ENCODE results near the gene SYNRG.
A peak's percentile ranks its signal among the peaks of the same experiment; 100 is the strongest.

SYNRG gene

DNA sequence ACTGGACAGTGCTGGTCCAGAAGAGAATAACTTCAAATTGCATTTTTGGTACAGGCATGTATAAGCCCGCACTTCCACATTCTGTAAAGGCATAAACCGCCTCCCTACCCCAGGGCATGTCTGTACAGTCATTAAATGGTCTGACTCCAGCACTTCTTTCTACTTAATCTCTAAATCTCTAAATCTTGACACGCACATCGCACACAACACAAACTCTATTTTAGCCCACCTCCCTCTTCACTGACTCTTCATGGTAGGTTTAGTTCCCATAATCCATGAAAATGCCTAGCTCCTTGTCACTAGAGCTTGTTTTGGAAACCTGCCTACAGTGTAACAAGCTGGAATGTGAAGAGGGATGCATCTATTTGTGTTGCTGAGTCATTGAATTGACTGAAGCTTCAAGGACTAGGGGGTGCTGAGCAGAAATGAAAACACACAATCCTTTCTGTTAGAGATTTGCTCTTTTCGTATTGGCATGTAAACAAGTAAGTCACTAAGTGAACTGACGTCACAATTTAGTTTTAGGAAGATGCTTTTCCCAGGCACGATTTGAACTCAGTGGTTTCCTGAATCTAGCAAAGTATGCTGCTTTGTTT lies 121.1 kb downstream of the SYNRG start (continued):
- TF ChIP-seq, protein P1, sequence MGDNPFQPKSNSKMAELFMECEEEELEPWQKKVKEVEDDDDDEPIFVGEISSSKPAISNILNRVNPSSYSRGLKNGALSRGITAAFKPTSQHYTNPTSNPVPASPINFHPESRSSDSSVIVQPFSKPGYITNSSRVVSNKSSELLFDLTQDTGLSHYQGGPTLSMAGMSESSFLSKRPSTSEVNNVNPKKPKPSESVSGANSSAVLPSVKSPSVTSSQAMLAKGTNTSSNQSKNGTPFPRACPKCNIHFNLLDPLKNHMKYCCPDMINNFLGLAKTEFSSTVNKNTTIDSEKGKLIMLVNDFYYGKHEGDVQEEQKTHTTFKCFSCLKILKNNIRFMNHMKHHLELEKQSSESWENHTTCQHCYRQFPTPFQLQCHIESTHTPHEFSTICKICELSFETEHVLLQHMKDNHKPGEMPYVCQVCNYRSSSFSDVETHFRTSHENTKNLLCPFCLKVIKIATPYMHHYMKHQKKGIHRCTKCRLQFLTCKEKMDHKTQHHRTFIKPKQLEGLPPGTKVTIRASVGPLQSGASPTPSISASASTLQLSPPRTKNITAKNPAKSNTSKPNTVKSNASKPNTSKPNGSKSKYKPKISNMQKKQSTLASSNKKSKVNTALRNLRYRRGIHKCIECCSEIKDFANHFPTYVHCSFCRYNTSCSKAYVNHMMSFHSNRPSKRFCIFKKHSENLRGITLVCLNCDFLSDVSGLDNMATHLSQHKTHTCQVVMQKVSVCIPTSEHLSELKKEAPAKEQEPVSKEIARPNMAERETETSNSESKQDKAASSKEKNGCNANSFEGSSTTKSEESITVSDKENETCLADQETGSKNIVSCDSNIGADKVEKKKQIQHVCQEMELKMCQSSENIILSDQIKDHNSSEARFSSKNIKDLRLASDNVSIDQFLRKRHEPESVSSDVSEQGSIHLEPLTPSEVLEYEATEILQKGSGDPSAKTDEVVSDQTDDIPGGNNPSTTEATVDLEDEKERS (tag by site-specific recombination; IDR thresholded peaks at IDR 0.05), result no peak
- TF ChIP-seq ZNF785 (tag by site-specific recombination; IDR thresholded peaks at IDR 0.05), result no peak
- no peak for TF ChIP-seq ZNF239 (tag by site-specific recombination; IDR thresholded peaks at IDR 0.05)
- TF ChIP-seq ZNF335 (tag by site-specific recombination; conservative IDR thresholded peaks at IDR 0.05), result peak; percentile 96
- no peak for TF ChIP-seq ZNF747 (tag by site-specific recombination; IDR thresholded peaks at IDR 0.05)
- peak; percentile 97 for TF ChIP-seq ZEB2 (tag by site-specific recombination; IDR thresholded peaks at IDR 0.05)
- TF ChIP-seq ZNF548 (tag by site-specific recombination; IDR thresholded peaks at IDR 0.05), result no peak
- TF ChIP-seq IKZF3 (tag by site-specific recombination; IDR thresholded peaks at IDR 0.05), result peak; percentile 87
- TF ChIP-seq ZNF521 (tag by site-specific recombination; IDR thresholded peaks at IDR 0.05), result no peak
- TF ChIP-seq KLF9 (tag by site-specific recombination; IDR thresholded peaks at IDR 0.05; ENCODE audit: low read depth), result no peak
- no peak for TF ChIP-seq ZNF302 (tag by site-specific recombination; IDR thresholded peaks at IDR 0.05; ENCODE audit: low read depth)
- TF ChIP-seq ZNF510 (tag by site-specific recombination; IDR thresholded peaks at IDR 0.05; ENCODE audit: insufficient replicate concordance), result no peak
- TF ChIP-seq ATF2 (tag by site-specific recombination; IDR thresholded peaks at IDR 0.05; ENCODE audit: low read depth), result peak; percentile 97
- no peak for TF ChIP-seq ZNF266 (tag by site-specific recombination; IDR thresholded peaks at IDR 0.05; ENCODE audit: low read depth)
- TF ChIP-seq ZNF555 (tag by site-specific recombination; conservative IDR thresholded peaks at IDR 0.05), result no peak
- TF ChIP-seq, protein P2, sequence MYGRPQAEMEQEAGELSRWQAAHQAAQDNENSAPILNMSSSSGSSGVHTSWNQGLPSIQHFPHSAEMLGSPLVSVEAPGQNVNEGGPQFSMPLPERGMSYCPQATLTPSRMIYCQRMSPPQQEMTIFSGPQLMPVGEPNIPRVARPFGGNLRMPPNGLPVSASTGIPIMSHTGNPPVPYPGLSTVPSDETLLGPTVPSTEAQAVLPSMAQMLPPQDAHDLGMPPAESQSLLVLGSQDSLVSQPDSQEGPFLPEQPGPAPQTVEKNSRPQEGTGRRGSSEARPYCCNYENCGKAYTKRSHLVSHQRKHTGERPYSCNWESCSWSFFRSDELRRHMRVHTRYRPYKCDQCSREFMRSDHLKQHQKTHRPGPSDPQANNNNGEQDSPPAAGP (tag by site-specific recombination; IDR thresholded peaks at IDR 0.05), result peak; percentile 96
- TF ChIP-seq GLI2 (tag by site-specific recombination; IDR thresholded peaks at IDR 0.05; ENCODE audit: borderline replicate concordance, low read depth), result peak; percentile 24; the same call in 1 of the 2 replicates
- TF ChIP-seq WT1 (tag by site-specific recombination; IDR thresholded peaks at IDR 0.05), result peak; percentile 95
- TF ChIP-seq ZBTB26 (tag by site-specific recombination; optimal IDR thresholded peaks at IDR 0.05), result no peak
- TF ChIP-seq, protein P3, sequence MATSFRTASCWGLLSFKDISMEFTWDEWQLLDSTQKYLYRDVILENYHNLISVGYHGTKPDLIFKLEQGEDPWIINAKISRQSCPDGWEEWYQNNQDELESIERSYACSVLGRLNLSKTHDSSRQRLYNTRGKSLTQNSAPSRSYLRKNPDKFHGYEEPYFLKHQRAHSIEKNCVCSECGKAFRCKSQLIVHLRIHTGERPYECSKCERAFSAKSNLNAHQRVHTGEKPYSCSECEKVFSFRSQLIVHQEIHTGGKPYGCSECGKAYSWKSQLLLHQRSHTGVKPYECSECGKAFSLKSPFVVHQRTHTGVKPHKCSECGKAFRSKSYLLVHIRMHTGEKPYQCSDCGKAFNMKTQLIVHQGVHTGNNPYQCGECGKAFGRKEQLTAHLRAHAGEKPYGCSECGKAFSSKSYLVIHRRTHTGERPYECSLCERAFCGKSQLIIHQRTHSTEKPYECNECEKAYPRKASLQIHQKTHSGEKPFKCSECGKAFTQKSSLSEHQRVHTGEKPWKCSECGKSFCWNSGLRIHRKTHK (tag by site-specific recombination; IDR thresholded peaks at IDR 0.05), result no peak
- TF ChIP-seq ZNF350 (tag by site-specific recombination; IDR thresholded peaks at IDR 0.05), result no peak
- TF ChIP-seq KLF16 (tag by site-specific recombination; IDR thresholded peaks at IDR 0.05), result 0 out of 2 replicates have a peak, but pooled peaks have one; percentile 32
- TF ChIP-seq ELK4 (IDR thresholded peaks at IDR 0.05; ENCODE audit: borderline replicate concordance, low read depth, low read length), result no peak
- TF ChIP-seq ZNF560 (tag by site-specific recombination; IDR thresholded peaks at IDR 0.05; ENCODE audit: borderline replicate concordance), result no peak
- TF ChIP-seq PRDM1 (tag by site-specific recombination; IDR thresholded peaks at IDR 0.05), result peak; percentile 78; the same call in 1 of the 2 replicates
- TF ChIP-seq ZBTB8A (tag by site-specific recombination; IDR thresholded peaks at IDR 0.05), result peak; percentile 71
- TF ChIP-seq KLF10 (tag by site-specific recombination; IDR thresholded peaks at IDR 0.05), result peak; percentile 82
- 0 out of 2 replicates have a peak, but pooled peaks have one; percentile 44 for TF ChIP-seq ZBTB48 (tag by site-specific recombination; IDR thresholded peaks at IDR 0.05)
- no peak for TF ChIP-seq ZNF292 (tag by site-specific recombination; IDR thresholded peaks at IDR 0.05; ENCODE audit: borderline replicate concordance, low read depth)
- TF ChIP-seq ZSCAN23 (tag by site-specific recombination; IDR thresholded peaks at IDR 0.05), result peak; percentile 73; the same call in 1 of the 2 replicates
